GM19397 (cell line): ENCODE results near the gene LAMA2.
"Not testable (repeated sequence)": the region's sequence is repeated elsewhere in the genome, so short reads cannot be mapped to it uniquely, and the experiment has no call there.

Experiments used
- ATAC-seq: cut with Tn5 transposase; IDR thresholded peaks from one replicate; pipeline ENCODE4 v1.9.1; 2021; ENCODE audit warnings: mild to moderate bottlenecking, moderate library complexity; ENCODE audit not compliant: unreplicated experiment

LAMA2 gene

GRCh38 chr6:129115471-129115870 is 232.5 kb downstream of the LAMA2 start:
- no peak for ATAC-seq

- ATAC-seq, result no peak
These were observed 234.4 kb downstream of the LAMA2 start for GRCh38 chr6:129117355-129117754.

GRCh38 chr6:129120856-129121638 is 238.1 kb downstream of the LAMA2 start:
- no peak for ATAC-seq

- no peak for ATAC-seq
These were observed 241.4 kb downstream of the LAMA2 start for GRCh38 chr6:129124347-129124746.

DNA sequence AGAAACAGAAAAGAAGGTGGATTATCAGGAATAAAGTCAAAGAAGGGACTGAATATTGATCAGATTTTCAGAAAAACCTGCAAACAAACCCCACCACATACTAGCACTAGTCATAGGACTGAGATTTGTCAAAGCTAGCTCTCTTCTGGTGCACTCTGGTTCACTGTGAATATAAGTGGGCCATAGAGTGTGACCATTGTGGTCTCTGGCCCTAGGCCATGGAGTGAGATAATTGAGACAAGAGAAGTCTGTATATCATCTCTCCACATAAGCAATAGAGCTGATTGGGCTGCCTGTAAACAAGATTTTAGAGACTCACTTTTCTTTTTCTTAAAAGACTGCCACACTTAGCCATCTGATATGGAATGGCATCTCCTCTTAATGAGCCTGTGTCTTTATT is 247.2 kb downstream of the LAMA2 start:
- ATAC-seq, result no peak

- ATAC-seq, result no peak
These were observed 248.2 kb downstream of the LAMA2 start for GRCh38 chr6:129130959-129131681.

DNA sequence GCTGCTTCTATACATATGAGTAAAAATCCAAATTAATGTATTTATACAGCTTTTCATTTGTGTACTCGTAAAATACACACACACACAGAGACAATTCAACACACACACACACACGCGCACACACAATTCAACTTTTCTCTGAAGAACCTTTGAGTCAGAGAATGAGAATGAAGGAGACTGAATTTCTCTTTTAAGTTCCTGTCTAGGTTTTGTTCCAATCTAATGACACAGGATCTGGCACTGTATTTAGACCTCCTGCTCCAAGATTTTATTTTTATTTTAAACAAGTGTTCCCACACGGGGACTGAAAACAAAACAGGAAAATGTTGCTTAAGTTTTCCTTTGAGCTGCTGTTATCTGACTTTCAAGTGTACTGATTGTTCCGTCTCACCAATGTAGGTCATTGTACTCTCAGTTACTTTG is 250.8 kb downstream of the LAMA2 start:
- no peak for ATAC-seq

GRCh38 chr6:129134535-129134934 is 251.6 kb downstream of the LAMA2 start:
- ATAC-seq, result no peak

GRCh38 chr6:129135451-129135850 is 252.5 kb downstream of the LAMA2 start:
- ATAC-seq, result no peak

- no peak for ATAC-seq
These were observed 253.8 kb downstream of the LAMA2 start for GRCh38 chr6:129136751-129137150.

GRCh38 chr6:129138739-129139405 is 255.9 kb downstream of the LAMA2 start:
- ATAC-seq, result no peak

GRCh38 chr6:129140526-129140925 is 257.6 kb downstream of the LAMA2 start:
- no peak for ATAC-seq

- ATAC-seq, result no peak
These were observed 258.6 kb downstream of the LAMA2 start for GRCh38 chr6:129141499-129141898.

- ATAC-seq, result no peak
These were observed 264.0 kb downstream of the LAMA2 start for GRCh38 chr6:129146902-129147301.

GRCh38 chr6:129150507-129150906 is 267.6 kb downstream of the LAMA2 start:
- no peak for ATAC-seq

DNA sequence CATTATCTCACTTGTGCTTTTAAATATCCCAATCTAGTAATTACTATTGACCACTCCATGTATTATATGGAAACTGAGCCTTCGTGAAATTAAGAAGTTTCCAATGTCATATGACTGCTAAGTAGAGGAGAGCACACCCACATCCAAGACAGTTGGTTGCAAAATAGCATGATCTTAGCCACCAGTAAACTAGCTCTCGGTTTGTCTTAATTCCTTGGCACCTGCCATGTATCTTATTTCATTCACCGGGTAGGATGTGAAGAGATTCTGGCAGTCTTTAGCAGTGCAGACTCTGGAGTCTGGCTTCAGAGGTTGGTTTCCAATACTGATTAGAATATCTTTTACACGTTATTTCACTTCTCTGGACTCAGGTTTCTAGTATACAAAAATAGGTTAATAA is 270.3 kb downstream of the LAMA2 start:
- no peak for ATAC-seq

DNA sequence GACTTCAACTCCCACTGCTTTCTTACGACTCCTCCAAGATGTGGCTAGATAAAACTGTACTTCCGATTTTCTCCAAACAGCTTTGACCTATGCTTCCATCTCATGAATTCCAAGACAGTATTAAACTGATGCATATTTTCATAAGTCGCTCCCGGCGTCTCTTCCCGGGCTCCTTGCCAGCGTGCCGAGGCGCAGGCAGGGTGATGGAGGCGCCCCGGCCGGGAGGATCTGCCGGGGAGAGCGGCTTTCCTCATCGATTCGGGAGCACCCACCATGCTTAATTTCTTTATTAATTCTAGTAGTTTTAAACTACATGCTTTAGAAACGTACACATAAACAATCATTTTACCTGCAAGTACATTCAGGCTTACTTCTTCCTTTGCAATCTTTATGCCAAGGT is 276.3 kb downstream of the LAMA2 start:
- ATAC-seq, result not testable (repeated sequence)

GRCh38 chr6:129162605-129163004 is 279.7 kb downstream of the LAMA2 start:
- ATAC-seq, result no peak

DNA sequence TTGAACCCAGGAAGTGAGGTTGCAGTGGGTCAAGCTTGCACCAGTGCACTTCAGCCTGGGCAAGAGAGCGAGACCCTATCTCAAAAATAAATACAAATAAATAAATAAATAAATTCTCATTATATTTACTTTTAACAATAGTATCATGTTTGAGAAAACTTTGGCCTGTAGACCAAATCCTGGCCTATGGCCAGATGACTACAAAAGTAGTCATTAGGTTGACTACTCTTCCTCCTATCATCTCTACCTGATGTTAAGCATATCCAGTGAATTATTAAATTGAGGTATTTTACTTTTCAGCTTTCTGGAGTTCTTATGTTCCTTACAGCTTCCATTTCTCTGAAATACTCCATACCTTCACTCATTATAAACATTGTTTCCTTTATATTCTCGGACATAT is 280.6 kb downstream of the LAMA2 start:
- no peak for ATAC-seq

DNA sequence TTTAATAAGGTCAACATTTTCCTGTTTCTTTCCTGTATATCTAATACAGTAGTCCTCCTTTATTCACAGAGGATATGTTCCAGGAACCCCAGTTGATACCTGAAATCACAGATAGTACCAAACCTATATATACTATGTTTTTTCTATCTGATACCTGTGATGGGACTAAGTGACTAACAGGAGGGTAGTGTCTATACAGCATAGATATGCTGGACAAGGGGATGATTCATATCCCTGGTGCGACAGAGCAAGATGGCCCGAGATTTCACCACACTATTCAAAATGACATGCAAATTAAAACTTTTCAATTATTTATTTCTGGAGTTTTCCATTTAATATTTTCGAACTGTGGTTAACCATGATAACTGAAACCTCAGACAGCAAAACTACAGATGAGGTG is 281.1 kb downstream of the LAMA2 start:
- ATAC-seq, result no peak

GRCh38 chr6:129172279-129172995 is 289.5 kb downstream of the LAMA2 start:
- not testable (repeated sequence) for ATAC-seq
